Ishikawa (cell line): ENCODE results near the gene FAM81A.

Experiments
- CEBPB ChIP-seq: IDR thresholded peaks from 2 replicates; pipeline ENCODE4 v1.6.1; 2012
- CREB1 ChIP-seq: IDR thresholded peaks from 2 replicates; pipeline ENCODE4 v1.6.1; 2012; ENCODE audit warnings: low read depth
- EGR1 ChIP-seq: IDR thresholded peaks from 2 replicates; pipeline ENCODE4 v1.6.1; 2012
- EP300 ChIP-seq: IDR thresholded peaks from 2 replicates; pipeline ENCODE4 v1.6.1; 2012; ENCODE audit warnings: borderline replicate concordance
- FOXM1 ChIP-seq: IDR thresholded peaks from 2 replicates; pipeline ENCODE4 v1.6.1; 2012; ENCODE audit warnings: low read depth, borderline replicate concordance
- MAX ChIP-seq: IDR thresholded peaks from 2 replicates; pipeline ENCODE4 v1.6.1; 2012
- NFIC ChIP-seq: IDR thresholded peaks from 2 replicates; pipeline ENCODE4 v1.6.1; 2012
- RAD21 ChIP-seq: IDR thresholded peaks from 2 replicates; pipeline ENCODE4 v1.6.1; 2012; ENCODE audit warnings: low read depth
- REST ChIP-seq: IDR thresholded peaks from 2 replicates; pipeline ENCODE4 v1.6.1; 2012; ENCODE audit warnings: low read depth, mild to moderate bottlenecking
- TAF1 ChIP-seq: IDR thresholded peaks from 2 replicates; pipeline ENCODE4 v1.6.1; 2012; ENCODE audit warnings: low read depth, mild to moderate bottlenecking
- TCF12 ChIP-seq: IDR thresholded peaks from 2 replicates; pipeline ENCODE4 v1.6.1; 2012; ENCODE audit warnings: low read depth
- TEAD4 ChIP-seq: IDR thresholded peaks from 2 replicates; pipeline ENCODE4 v1.6.1; 2012
- USF1 ChIP-seq: IDR thresholded peaks from 2 replicates; pipeline ENCODE4 v1.6.1; 2012
- YY1 ChIP-seq: IDR thresholded peaks from 2 replicates; pipeline ENCODE4 v1.6.1; 2012; ENCODE audit warnings: low read depth
- ZBTB7A ChIP-seq: IDR thresholded peaks from 2 replicates; pipeline ENCODE4 v1.6.1; 2012; ENCODE audit warnings: low read depth

Gene FAM81A

GRCh38 chr15:59561547-59561946, 123.6 kb downstream of the FAM81A start:
- no peak for TF ChIP-seq REST
- TF ChIP-seq NFIC = no peak
- TF ChIP-seq TAF1 = no peak

GRCh38 chr15:59562448-59563186, 124.6 kb downstream of the FAM81A start:
- no peak for TF ChIP-seq YY1
- TF ChIP-seq ZBTB7A = no peak
- no peak for TF ChIP-seq CREB1
- no peak for TF ChIP-seq NFIC
- TF ChIP-seq CEBPB = no peak
- TF ChIP-seq EP300 = no peak
- TF ChIP-seq EGR1 = no peak
- TF ChIP-seq TCF12 = no peak
- no peak for TF ChIP-seq USF1
- TF ChIP-seq REST = no peak

GRCh38 chr15:59565299-59565698, 127.3 kb downstream of the FAM81A start:
- TF ChIP-seq CEBPB = no peak
- no peak for TF ChIP-seq MAX
- no peak for TF ChIP-seq EGR1
- no peak for TF ChIP-seq TAF1
- no peak for TF ChIP-seq USF1
- no peak for TF ChIP-seq TCF12
- no peak for TF ChIP-seq NFIC
- no peak for TF ChIP-seq EP300
- TF ChIP-seq FOXM1 = no peak
- TF ChIP-seq REST = no peak
- TF ChIP-seq CREB1 = no peak
- no peak for TF ChIP-seq RAD21
- TF ChIP-seq TEAD4 = no peak
- no peak for TF ChIP-seq YY1

- TF ChIP-seq TCF12 (no peak), RAD21 (no peak), EP300 (no peak), TEAD4 (no peak), REST (no peak), EGR1 (no peak), CEBPB (no peak), ZBTB7A (no peak), CREB1 (no peak), YY1 (no peak)
Measured at GRCh38 chr15:59567324-59567723, 129.3 kb downstream of the FAM81A start.
